ENCODE results near the gene SLC16A3.

Gene SLC16A3

GRCh38 chr17:82224666-82225065 is 4.2 kb upstream of the SLC16A3 start:
- DNase-seq = no peak

- no peak for DNase-seq
Measured at GRCh38 chr17:82225368-82226029, 3.3 kb upstream of the SLC16A3 start.

GRCh38 chr17:82226146-82226808 is 2.6 kb upstream of the SLC16A3 start:
- no peak for DNase-seq

- DNase-seq = no peak
Measured at GRCh38 chr17:82226809-82227628, 1.8 kb upstream of the SLC16A3 start.

GRCh38 chr17:82227629-82228277 is 1.1 kb upstream of the SLC16A3 start:
- DNase-seq = no peak

GRCh38 chr17:82228278-82228841 is 482 bp upstream of the SLC16A3 start:
- DNase-seq = peak; percentile 54

- DNase-seq = no peak
Measured at GRCh38 chr17:82229698-82230608, 1.1 kb downstream of the SLC16A3 start.

GRCh38 chr17:82230609-82231311 is 1.9 kb downstream of the SLC16A3 start:
- peak; percentile 76 for DNase-seq

GRCh38 chr17:82231312-82231561 is 2.4 kb downstream of the SLC16A3 start:
- DNase-seq = no peak

- DNase-seq = peak; percentile 92
Measured at GRCh38 chr17:82231562-82232321, 2.9 kb downstream of the SLC16A3 start.

- no peak for DNase-seq
Measured at GRCh38 chr17:82232322-82232820, 3.5 kb downstream of the SLC16A3 start.

GRCh38 chr17:82232876-82233785 is 4.3 kb downstream of the SLC16A3 start:
- DNase-seq = no peak

GRCh38 chr17:82234211-82235055 is 5.6 kb downstream of the SLC16A3 start:
- DNase-seq = peak; percentile 13

GRCh38 chr17:82235056-82235774 is 6.4 kb downstream of the SLC16A3 start:
- no peak for DNase-seq

- DNase-seq = no peak
Measured at GRCh38 chr17:82235775-82236141, 6.9 kb downstream of the SLC16A3 start.

- DNase-seq = peak; percentile 12
Measured at GRCh38 chr17:82236142-82236971, 7.5 kb downstream of the SLC16A3 start.

All from GF-D8 (cell line).